ENCODE measurements around the gene ZNF320. TPM values are rescaled to one million over a fixed set of nuclear protein-coding genes. Genes with fewer than 3 reads are reported as not detected.
A peak's percentile ranks its signal among the peaks of the same experiment; 100 is the strongest.
"Not testable (repeated sequence)": the region's sequence is repeated elsewhere in the genome, so short reads cannot be mapped to it uniquely, and the experiment has no call there.

ZNF320 gene
- total RNA-seq, 1 donor from 2014 or later, result 12.6 TPM

GRCh38 chr19:52922841-52923777 is 25.7 kb upstream of the ZNF320 start, which contains the start of gene ZNF888:
TSS of gene ZNF888 (minus strand) at chr19:52923428. CDS start at chr19:52917873, 5,555 bp downstream.
- no peak for DNase-seq (ENCODE audit: low read depth)

DNA sequence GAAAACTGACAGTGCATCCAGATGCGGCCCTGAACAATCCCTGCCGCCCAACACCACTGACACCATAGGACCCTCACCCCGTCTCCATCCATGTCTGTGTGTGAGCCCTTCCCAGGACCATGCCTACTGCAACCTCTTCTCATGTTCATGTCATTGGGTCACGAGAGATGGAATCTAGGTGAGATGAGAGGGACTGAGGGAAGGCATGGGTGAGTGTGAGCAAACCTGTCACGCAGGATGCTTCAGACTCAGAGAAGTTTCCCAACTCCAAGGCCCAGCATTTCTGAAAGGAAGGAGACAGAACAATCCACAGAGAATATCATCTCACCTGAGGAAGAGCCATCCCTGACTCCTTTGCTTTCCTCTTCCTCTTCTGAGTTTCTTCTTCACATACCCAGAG is 20.1 kb upstream of the ZNF320 start:
- no peak for DNase-seq (ENCODE audit: low read depth)

DNA sequence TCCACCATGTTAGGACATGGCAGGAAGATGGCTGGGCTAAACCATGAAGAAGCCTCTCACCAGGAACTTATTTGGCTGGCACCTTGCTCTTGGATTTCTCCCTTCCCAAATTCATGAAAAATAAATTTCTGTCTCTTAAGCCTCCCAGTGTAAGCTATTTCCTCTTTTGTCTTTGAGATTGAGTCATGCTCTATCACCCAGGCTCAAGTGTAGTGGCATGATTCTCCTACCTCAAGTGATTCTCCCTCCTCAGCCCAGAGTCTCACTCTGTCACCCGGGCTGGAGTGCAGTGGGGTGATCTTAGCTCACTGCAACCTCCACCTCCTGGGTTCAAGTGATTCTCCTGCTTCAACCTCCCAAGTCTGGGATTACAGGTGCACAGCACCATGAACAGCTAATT is 13.2 kb upstream of the ZNF320 start:
- DNase-seq (ENCODE audit: low read depth), result no peak

- not testable (repeated sequence) for DNase-seq (ENCODE audit: low read depth)
Measured at GRCh38 chr19:52904052-52904780, 6.8 kb upstream of the ZNF320 start.

DNA sequence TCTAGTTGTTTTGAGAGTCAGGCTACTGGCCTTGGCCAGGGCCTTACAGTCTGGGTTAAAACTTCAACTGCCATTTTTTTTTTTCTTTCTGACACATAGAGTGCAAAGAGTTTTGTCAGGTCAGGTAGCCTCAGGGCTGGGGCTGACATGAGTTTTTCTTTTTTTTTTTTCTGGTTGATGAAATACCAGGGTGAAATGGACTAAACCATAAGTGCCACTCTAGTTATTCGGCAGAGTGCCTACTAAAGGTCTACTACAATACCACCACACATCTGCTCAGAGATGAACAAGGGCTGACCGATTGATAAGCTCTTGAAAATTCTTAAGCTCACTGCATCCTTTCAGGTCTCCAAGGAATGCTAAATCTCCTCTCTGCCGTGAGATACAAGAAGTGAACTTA is 4.4 kb upstream of the ZNF320 start:
- DNase-seq (ENCODE audit: low read depth), result no peak

DNA sequence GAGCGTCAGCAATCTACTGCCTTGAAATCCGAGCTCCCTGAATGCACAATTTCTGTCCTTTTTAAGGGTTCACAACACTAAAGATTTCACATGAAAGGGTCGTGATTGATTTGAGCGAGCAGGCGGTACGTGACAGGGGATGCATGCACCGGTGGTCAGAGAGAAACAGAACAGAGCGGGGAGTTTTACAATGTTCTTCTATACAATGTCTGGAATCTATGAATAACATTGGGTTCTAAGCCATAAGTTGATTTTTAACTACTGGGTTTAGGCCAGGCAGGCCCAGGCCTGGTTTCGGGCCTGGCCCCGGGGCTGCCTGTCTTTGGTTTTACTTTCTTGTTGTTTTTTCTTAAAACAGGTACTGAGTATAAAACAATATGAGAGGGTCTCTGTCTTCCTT is 1.2 kb upstream of the ZNF320 start:
- not testable (repeated sequence) for DNase-seq (ENCODE audit: low read depth)

GRCh38 chr19:52898101-52898500 is 666 bp upstream of the ZNF320 start:
- DNase-seq (ENCODE audit: low read depth), result no peak

GRCh38 chr19:52896431-52897137 is 851 bp downstream of the ZNF320 start:
- DNase-seq (ENCODE audit: low read depth), result peak; percentile 10

DNA sequence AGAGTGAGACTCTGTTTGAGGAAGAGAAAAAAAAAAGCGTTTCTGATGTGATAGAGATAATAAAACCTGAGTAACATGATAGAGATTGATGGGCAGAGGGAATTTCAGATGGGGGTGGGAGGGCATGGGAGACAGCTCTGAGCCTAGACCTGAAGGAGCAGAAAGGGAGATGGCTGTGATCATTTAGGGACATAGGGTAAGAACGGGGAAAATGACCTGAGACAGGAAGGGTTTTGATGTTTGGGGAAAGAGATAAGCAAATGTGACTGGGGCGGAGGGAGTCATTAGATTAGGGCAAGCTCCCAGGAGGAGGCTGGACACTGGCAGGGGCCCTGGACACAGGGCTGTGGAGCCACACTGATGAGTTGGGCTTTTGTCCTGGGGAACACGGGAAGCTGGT is 6.1 kb downstream of the ZNF320 start:
- no peak for DNase-seq (ENCODE audit: low read depth)

DNA sequence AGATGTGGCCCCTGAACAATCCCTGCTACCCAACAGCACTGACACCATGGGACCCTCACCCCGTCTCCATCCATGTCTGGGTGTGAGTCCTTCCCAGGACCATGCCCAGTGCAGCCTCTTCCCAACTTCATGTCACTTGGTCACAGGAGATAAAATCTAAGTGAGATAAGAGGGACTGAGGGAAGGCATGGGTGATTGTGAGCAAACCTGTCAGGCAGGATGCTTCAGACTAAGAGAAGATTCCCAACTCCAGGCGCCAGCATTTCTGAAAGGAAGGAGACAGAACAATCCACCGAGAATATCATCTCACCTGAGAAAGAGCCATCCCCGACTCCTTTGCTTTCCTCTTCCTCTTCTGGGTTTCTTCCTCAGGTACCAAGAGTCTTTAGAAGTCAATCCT is 7.5 kb downstream of the ZNF320 start:
- DNase-seq (ENCODE audit: low read depth), result no peak

GRCh38 chr19:52889076-52889475 is 8.4 kb downstream of the ZNF320 start:
- no peak for DNase-seq (ENCODE audit: low read depth)

DNA sequence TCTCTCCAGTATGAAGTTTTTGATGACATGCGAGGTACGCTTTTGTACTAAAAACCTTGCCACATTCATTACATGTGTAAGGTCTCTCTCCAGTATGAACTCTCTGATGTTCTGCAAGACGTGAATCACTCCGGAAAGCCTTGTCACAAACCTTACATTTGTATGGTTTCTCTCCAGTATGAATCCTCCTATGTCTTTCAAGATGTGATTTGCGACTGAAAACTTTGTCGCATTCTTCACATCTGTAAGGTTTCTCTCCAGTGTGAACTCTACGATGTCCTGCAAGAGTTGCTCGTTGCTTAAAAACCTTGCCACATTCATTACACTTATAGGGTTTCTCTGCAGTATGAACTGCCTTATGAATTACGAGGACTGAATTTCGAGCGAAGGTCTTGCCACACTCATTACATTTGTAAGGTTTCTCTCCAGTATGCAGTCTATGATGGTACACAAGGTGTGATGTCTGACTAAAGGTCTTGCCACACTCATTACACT is 16.5 kb downstream of the ZNF320 start:
- no peak for DNase-seq (ENCODE audit: low read depth)

GRCh38 chr19:52872996-52873395 is 24.4 kb downstream of the ZNF320 start:
- DNase-seq (ENCODE audit: low read depth), result not testable (repeated sequence)

GRCh38 chr19:52871466-52871865 is 26.0 kb downstream of the ZNF320 start:
- DNase-seq (ENCODE audit: low read depth), result no peak

DNA sequence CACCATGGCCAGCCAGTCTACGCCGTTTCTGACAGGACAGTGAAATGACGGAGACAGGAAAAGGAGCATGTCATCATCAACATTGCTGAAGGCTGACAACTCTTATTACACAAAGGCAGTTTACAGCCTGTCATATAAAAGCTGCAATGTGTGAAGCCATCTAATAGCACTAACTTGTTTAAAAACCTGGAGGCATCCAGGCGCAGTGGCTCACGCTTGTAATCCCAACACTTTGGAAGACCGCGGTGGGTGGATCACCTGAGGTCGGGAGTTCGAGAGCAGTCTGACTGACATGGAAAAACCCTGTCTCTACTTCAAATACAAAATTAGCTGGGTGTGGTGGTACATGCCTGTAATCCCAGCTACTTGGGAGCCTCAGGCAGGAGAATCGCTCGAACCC is 29.4 kb downstream of the ZNF320 start:
- not testable (repeated sequence) for DNase-seq (ENCODE audit: low read depth)

- peak; percentile 66 for DNase-seq (ENCODE audit: low read depth)
Measured at GRCh38 chr19:52857378-52858191, 39.9 kb downstream of the ZNF320 start, which contains the start of gene ZNF468. TSS of gene ZNF468 (minus strand) at chr19:52857619. CDS start at chr19:52854272, 3,347 bp downstream.

DNA sequence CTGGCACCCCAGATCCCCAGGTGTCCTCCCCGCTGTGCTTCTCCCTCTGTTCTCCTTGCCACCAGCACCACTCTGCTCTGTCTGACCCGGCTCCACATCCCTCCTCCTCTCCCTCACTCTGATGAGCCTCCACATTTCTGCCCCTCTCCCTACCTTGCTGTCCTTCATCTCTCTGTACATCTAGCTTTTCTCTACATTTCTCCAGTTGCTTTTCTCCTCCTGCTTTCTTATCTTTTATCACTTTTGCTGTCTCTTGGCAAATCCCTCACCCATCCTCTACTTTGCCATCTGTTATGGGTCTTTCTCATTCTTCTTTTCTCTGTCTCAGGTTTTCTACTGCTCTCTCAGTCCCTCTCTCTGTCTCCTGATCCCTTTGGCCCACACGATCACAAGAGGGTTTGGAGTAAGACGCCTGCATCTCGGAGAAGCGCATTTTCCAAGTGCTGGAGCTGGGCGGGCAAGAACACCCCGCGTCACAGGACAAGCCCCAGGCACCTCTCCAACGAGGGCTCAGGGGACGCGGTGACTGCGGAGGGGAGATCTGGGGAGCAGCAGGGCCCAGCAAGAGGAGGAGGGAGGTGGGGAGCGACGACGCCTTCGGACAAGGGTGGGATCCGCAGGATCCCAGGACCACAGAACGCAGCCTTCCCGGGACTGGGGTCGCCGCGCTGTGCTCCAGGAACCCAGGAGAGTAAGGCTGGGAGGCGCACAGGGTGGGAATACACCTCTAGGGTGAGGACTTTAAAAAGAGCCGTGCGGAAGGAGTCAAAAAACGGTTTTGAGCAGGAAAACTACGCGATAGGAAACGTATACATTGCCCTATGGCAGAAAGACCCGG is 40.7 kb downstream of the ZNF320 start:
- DNase-seq (ENCODE audit: low read depth), result peak; percentile 22
